PC-3 (cell line): ENCODE measurements around the gene SHROOM4.

ENCODE experiments used
- EZH2 ChIP-seq: fragments of 300-600 bp; sonication (generic); IDR thresholded peaks from one replicate; pipeline ENCODE4 v1.6.1; 2017; ENCODE audit warnings: antibody characterized with exemption, mild to moderate bottlenecking, low read length; ENCODE audit not compliant: unreplicated experiment
- EZH2phosphoT487 ChIP-seq: fragments of 300-600 bp; sonication (generic); IDR thresholded peaks from 2 replicates; pipeline ENCODE4 v1.6.1; 2018; ENCODE audit warnings: mild to moderate bottlenecking, antibody characterized with exemption, low read length, borderline replicate concordance
- TF ChIP-seq, protein P1 (sequence below): fragments of 300-600 bp; sonication (generic); conservative IDR thresholded peaks from 2 replicates; pipeline ENCODE4 v1.5.1; 2017; ENCODE audit warnings: antibody characterized with exemption, low read depth, mild to moderate bottlenecking, low read length

DNA sequence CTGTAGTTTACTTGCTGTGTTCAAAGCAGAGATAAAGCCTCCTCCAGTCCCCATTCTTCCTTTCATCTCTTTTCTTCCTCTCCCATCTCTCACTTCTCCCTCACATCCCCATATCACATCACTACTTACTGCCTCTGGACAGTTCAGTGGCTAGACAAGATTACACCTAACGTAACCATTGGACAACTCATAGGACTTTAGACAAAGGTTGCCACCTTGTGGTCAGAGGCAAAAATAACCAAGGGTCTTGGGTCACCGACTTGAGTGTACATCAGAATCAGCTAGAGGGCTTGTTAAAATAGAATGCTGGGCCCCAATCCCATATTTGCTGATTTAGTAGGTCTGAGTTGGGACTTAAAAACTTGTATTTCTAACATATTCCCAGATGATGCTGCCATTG is 234.0 kb downstream of the SHROOM4 start:
- TF ChIP-seq, protein P1, sequence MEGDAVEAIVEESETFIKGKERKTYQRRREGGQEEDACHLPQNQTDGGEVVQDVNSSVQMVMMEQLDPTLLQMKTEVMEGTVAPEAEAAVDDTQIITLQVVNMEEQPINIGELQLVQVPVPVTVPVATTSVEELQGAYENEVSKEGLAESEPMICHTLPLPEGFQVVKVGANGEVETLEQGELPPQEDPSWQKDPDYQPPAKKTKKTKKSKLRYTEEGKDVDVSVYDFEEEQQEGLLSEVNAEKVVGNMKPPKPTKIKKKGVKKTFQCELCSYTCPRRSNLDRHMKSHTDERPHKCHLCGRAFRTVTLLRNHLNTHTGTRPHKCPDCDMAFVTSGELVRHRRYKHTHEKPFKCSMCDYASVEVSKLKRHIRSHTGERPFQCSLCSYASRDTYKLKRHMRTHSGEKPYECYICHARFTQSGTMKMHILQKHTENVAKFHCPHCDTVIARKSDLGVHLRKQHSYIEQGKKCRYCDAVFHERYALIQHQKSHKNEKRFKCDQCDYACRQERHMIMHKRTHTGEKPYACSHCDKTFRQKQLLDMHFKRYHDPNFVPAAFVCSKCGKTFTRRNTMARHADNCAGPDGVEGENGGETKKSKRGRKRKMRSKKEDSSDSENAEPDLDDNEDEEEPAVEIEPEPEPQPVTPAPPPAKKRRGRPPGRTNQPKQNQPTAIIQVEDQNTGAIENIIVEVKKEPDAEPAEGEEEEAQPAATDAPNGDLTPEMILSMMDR = peak; percentile 72
- TF ChIP-seq EZH2 (no peak), EZH2phosphoT487 (no peak)
